HG02678 (cell line): ENCODE results near the gene OR1F1.
"Not testable (repeated sequence)": the region's sequence is repeated elsewhere in the genome, so short reads cannot be mapped to it uniquely, and the experiment has no call there.

Source experiments
- ATAC-seq: cut with Tn5 transposase; IDR thresholded peaks from one replicate; pipeline ENCODE4 v1.9.1; 2021; ENCODE audit warnings: mild to moderate bottlenecking, moderate library complexity; ENCODE audit not compliant: unreplicated experiment

OR1F1 gene

DNA sequence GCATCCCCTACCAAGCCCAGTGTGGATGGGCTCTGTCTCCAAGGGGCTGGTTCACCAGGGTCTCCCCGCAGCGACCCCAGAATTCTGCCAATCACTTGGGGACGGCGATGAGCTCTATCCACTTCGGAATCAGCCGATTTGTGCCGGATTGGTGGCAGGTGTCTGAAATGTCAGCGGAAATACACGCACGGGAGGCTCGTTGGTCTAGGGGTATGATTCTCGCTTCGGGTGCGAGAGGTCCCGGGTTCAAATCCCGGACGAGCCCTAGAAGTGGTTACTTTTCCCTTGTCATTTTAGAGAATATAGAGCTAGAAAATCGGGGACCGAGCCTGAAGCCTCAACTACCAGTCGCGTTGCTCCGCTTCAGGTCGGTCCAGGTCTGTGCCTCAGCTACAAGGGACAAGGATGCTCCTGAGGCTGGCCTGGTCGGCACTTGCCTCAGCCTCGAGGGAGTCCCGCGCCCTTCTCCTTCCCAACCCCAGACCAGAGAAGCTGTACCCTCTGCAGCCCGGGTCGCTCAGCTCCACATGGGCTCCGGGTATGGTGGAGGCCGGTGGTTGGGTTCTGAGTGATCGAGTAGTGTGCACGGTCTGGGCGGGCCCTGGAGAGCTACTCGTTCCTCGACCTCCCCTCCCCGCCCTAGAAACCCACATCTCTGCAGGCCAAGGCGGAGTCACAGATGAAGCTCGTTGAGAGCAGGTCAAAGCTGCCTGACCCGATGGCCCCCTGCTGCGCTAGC, 16.0 kb upstream of the OR1F1 start:
- no peak for ATAC-seq

DNA sequence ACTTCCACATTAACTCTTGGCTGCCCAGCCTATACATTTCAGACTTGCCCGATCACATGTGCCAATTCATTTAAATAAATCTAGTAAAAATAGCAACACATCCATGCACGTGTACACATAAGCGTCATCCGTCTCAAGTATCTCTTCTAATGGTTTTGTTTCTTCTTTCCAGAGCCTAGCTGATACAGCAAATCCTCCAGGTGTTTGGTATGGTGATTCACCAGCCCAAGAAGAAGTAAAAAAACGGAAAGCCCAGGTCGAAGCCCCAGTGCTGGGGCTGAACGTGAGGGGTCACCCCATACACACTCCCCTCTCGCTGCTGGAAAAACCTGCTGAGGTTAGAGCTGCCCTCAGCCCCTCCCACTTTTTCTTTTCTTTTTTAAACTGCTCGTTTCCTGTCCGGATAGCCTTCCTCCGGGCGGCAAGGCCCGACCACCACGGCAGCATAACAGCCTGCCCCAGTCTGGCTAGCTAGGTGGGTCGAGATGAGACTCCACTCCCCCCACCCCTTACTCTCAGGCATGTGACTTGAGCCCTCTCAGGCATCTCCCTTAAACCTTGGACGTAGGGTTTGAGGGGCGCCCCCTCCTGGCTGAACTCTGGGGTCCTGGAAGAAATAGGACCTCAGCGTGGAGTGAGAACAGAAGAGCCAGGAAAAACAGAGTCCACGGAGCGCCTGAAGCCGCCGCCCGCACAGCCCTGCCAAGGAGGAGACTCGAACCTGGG, 13.9 kb upstream of the OR1F1 start:
- no peak for ATAC-seq

DNA sequence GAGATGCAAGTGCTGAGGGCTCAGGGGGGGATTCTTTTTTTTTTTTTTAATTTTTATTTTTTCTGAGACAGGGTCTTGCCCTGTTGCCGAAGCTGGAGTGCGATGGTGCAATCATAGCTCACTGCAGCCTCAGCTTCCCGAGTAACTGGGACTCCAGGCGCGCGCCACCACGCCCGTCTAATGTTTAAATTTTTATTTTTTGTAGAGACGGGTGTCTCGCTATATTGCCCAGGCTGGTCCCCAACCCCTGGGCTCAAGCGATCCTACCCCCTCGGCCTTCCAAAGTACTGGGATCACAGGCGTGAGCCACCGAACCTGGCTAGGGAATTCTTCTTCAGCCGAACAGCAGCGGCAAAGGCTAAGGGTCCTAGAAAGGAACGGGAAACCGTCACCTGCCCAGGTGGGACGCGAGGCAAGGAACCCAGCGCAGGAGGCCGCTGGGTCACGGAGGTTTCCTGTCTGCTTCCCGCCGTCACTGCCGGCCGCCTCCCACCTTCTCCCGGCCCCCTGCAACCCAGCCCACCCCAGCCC, 13.3 kb upstream of the OR1F1 start:
- ATAC-seq: no peak

DNA sequence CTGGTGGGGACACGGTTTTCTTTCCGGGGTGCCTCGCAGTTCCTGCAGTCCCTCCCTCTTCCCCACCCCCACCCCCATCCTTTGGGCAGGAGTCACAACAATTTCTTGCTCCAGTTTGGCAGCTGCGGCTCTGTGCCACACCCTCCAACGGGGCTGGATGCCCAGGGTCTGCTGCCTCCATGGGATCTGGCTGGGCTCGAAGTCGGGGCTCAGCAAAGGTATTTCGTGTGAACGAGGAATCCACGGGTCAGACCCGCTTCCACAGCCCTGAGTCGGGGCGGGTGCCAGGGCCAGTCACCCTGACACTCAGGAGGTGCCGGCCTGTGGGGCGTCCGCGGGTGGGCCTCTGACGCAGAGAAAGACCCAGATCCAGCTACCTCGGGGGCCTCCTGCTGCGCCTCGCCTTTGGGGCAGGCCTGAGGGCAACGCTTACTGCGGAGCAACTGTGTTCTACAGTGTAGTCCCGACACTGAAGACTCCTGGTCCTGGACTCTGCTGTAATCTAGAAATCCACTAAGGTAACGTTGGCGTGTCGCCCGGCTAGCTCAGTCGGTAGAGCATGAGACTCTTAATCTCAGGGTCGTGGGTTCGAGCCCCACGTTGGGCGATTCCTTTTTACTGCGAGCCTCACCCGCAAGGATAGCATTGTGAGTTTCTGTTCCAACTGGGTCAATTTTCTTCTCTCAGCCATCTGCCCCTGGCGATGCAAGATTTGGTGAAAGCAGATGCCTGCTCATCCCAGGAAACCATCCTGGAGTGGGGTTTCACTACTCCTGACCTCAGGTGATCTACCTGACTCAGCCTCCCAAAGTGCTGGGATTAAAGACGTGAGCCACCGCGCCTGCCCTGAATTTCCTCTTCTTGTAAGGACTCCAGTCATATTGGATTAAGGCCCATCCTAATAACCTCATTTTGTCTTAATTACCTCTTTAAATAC, 12.6 kb upstream of the OR1F1 start:
- no peak for ATAC-seq

DNA sequence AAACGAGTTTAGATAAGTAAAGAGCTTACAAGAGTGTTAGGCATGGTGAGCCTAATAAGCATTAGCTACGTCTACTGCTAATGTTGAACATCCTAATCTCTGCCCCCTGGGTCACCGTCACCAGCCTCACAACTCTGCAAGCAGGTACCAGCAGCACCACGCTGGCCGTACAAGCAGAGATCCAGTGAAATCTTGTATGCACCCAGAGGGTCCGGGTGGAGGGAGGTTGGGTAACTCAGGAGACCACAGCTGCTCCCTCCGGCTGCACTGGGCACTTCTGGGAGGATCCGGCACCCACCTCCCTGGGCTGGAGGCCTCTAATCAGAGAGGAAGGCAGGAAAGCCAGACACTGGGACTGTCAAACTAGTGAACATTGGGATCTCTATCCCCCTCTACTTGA, 8.4 kb upstream of the OR1F1 start:
- ATAC-seq: no peak

DNA sequence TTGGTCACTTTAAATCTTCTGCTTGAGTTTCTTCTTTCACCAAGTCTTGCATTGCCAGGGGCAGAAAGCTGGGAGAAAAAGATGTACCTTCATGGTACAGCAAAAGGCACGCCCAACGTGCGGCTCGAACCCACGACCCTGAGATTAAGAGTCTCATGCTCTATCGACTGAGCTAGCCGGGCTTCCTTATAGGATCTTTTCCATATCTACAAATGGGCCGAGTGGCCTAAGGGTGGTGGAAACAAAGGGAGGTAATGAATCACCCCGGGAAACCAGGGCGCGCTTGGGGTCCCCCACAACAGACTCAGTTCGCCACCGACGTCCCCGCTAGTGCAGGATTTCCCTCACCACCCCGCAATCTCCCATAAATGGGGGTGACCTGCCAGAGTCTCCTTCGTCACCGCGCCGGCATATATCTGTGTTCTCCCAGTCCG, 7.5 kb upstream of the OR1F1 start:
- no peak for ATAC-seq

DNA sequence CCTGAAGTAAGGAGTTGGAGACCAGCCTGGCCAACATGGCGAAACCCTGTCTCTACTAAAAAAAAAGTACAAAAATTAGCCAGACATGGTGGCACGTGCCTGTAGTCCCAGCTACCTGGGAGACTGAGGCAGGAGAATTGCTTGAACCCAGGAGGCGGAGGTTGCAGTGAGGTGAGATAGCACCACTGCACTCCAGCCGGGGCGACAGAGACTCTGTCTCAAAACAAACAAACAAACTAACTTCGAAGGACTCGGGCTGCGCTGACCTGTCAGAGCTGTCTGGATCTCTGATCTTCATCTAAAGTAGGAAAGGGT, 5.8 kb upstream of the OR1F1 start:
- not testable (repeated sequence) for ATAC-seq

DNA sequence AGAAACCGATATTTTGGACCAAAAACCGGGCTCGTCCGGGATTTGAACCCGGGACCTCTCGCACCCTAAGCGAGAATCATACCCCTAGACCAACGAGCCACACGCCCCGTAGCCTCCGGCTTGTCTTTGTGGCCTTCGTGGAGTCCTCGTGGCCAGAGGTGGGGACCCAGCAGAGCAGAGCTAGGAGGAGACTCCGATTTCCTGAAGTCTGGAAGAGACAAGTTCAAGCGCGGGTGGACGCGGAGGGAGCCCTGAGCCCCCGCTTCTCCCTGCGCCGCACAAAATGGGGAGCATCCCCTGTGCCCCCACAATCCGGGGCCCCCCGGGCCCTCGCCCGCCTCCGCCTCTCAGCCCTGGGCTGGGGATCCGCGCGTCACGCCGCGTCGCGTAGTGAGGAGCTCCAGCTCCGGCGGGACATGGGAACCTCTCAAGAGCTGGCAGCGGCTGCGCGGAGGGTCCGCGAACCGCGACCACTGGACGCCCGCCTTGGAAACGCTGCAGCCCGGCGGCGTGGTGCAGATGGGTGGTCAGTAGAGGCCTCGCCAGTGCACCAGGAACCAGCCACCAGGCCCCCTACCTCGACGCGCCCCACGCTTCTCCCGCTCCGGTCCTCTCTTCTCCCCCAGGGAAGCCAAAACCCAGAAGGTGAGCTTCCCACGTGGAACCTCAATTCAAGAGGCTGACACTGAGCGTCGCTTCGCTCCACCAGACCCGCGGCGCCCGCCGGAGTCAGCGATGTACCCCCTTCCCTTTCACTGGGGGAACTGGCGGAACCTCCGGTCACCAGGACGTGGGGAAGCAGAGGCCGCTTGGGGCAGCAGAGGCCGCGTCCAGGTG, 5.2 kb upstream of the OR1F1 start:
- ATAC-seq: no peak

DNA sequence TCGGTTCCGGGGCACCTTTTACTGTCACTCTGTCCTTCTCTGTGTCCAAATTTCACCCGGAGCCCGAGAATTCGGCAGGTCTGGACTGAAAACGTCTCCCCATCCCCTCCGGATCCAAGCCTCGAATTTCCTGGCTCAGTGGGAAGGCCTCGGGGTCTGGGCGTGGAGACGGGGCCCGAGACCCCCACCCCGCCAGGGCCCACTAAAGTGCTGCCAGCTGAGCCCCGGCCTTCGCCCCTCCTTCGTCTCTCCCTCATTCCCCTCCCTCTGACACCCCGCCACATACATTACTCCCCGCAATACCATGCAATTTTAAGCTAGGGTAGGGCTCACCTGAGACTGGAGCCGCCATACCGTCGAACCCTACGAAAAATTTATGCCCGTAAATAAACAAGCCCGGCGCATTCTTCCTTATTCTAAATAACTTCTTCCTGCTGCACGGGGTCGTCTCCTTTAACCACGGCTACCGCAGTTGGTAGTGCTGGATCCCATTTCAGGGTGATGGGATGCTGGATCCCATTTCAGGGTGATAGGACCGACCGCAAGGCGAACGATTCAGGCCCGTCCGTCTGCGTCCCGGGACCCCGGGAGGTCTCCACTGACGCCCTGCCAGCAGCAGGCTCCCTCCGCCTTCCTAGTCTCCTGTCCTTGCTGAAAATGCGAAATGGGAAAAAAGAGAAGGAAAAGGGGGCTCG, 4.4 kb upstream of the OR1F1 start:
- ATAC-seq: no peak

DNA sequence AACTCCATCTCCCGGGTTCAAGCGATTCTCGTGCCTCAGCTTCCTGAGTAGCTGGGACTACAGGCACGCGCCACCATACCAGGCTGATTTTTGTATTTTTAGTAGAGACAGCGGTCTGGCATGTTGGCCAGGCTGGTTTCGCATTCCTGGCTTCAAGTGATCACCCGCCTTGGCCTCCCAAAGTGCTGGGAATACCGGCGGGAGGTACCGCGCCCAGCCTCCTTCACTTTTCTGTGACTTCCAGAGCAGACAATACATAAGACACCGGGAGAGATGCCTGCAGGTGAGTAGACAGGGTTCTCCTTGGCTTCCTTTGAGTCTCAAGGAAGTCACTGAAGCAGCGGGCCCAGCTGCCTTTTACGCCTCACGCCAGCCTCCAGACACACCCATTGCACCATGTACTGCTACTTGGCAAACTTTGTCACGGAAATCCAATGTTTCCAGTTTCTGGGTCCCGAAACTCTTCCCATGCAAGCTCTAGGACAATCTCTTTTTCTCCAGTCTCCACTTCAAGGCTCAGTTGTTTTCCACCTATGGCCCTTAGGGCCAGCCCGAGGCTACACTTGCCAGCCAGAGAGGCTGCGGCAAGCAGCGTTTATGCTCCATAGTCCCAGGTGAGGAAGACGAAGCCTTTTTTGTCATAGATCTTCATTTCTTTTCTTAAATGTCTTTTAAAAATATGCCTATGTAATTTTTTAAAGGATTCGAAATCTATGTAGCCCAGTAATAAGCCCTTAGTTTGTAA, 886 bp upstream of the OR1F1 start:
- ATAC-seq: no peak

DNA sequence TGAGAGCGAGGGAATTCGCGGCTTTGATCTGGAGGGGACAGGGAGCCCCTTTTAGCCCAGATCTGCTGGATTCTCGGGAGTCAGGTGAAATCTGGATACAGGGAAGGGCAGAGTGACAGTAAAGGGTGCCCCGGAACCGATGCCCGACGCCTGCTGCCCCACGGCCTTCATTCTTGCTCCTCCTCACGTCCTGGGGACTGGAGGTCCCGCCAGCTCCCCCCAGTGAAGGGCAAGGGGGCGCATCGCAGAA, 596 bp downstream of the OR1F1 start:
- no peak for ATAC-seq

DNA sequence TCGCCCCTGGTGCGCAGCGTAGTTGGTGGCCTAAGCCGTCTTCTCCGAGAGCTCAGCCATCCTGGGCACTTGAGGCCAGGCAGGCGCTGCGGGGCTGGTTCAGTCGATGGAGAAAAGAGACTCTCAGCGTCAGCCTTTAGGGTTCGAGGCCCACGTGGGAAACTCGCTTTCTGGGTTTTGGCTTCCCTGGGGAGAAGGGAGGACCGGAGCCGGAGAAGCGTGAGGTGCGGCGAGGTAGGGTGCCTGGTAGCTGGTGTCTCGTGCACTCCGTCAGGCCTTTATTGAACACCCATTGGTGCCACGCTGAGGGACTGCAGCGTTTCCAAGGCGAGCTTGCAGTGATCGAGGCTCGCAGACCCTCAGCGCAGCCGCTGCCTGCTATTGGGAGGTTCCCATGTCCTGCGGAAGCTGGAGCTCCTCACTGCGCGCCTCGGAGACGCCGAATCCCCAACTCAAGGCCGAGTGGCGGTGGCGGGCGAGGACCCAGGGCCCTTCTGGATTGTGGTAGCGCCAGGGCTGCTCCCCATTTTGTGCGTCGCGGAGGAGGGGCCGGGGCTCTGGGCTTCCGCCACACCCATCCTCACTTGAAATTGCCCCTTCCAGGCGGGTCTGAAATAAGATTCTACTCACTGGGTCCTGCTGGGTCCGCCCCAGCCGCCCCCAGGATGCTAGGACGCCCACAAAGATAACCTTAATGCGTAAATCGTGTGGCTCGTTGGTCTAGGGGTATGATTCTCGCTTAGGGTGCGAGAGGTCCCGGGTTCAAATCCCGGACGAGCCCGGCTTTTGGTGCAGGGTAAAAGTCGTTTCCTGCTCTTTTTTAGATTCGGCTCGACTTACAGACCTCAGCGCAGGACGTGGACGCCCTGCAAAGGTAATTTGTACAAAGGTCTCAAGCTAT, 1.2 kb downstream of the OR1F1 start:
- ATAC-seq: no peak

DNA sequence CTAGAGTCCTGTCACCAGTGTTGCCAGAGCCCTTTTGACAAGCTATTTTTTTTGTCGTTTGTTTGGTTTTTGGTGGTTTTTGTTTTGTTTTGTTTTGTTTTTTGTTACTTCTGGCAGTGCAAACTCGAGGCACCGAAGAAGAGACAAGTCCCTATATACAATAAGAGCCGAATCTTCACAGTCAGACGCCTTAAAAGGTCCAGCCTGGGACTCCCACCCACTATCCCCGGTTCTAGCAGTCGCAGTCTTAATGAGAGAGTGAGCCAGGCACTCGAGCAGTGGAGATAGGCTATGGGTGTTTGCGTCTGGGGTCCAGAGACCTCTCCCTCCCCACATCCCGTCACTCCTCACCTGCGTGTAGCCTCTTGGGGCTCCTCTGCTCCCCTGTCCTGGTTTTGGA, 1.9 kb downstream of the OR1F1 start:
- no peak for ATAC-seq

DNA sequence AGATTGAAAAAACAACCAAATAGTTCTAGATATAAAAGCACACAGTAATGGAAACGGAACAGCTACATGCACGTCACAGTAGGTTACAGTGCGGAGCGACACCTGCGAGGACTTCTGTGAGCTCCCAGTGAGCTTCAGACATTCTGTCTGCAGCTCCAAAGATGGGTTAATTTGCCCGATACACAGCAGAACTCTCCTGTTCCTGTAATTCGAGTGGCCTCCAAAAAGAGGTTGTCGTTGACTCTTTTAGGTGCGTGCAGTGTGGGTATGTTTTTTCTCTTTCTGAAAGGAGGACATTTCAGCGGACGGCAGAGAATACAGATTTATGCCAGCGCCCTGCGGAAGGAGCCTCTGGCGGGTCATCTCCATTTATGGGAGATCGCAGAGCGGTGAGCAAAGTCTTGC, 2.9 kb downstream of the OR1F1 start:
- no peak for ATAC-seq

DNA sequence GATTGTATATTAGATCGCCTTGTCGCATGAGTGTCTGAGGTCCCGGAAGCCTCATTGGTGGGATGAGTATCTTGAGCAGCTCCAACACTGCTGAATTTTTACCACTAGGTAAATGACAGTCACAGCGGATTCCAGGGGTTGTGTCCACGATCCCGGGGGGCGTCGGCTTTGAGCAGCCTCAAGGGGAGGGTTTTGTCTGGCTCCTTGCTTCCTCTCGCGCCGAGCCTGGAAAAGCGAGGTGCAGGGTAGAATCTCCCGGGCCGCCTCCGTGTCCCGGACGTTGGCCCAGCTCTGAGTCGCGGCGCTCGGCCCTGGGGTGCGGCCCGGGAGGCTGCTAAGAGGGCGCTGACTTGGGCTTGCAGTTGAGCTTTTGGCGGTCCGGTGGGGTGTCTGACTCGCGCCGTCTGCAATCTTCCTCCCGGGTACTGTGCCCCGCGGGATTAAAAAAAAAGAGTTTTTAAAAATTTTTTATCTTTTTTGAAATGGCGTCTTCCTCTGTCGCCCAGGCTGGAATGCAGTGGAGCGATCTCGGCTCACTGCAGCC, 4.5 kb downstream of the OR1F1 start:
- ATAC-seq: no peak

DNA sequence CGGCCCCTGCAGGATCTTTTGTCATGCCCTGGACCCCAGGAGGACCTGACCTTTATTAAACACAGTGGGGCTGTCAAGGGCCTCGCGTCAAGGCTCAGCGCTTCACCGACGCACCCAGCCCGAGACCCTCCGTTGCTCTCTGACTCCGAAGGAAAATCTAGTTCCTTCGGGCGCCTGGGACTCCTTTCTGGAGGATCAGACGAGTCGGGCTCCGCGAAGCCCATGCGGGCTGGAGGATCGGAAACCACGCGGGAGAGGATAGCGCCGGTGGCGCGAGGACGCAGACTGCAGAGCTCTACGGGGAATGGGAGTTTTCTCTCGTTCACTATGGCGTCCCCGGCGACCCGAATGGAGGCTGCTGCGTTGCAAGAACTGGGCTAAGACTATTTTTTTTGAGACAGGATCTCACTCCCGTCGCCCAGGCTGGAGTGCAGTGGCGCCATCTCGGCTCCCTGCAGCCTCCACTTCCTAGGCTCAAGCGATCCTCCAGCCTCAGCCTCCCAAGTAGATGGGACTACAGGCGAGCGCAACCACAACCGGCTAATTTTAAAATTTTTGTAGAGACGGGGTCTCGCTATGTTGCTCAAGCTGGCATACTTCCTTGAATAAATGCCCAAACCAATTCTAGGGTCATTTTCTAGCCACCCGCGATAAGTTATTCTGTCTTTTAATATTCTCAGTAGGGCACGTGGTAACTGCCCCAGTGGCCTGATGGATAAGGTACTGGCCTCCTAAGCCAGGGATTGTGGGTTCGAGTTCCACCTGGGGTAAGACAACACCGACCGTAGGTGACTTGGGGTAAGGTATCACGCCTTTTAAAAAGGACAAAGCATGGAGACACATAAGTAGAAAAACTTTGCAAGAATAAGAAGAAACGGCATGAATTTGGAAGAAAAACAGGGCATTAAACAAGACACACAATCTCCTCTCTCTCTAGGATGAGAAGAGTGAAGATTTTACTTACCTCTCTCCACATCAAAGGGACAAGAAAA, 5.5 kb downstream of the OR1F1 start:
- no peak for ATAC-seq

DNA sequence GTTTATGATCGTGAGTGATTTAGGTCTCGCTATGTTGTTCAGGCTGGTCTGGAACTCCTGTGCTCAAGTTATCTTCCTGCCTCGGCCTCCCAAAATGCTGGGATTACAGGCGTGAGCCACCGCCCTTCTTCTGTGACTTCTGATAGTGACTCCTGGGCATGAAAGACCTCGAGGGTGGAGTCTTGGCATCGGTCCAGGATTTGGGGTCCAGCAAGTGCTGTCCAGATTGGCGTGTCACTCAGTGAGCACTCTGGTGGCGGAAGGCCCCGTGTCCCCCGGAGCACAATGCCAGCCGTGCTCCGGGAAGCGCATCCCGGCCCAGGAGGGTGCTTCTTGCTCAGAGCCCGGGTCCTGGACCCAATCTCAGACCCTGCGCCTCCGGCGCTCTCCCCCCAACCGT, 6.8 kb downstream of the OR1F1 start:
- no peak for ATAC-seq
